NCI-H1105 treated with DMSO at 0.1 percent for 48 hours (cell line): Measurements from ENCODE around the gene CKS1B.

Experiments used
- DNase-seq: peaks from one replicate; lab custom pipeline; 2025; lab: John Stamatoyannopoulos, UW

Gene CKS1B

DNA sequence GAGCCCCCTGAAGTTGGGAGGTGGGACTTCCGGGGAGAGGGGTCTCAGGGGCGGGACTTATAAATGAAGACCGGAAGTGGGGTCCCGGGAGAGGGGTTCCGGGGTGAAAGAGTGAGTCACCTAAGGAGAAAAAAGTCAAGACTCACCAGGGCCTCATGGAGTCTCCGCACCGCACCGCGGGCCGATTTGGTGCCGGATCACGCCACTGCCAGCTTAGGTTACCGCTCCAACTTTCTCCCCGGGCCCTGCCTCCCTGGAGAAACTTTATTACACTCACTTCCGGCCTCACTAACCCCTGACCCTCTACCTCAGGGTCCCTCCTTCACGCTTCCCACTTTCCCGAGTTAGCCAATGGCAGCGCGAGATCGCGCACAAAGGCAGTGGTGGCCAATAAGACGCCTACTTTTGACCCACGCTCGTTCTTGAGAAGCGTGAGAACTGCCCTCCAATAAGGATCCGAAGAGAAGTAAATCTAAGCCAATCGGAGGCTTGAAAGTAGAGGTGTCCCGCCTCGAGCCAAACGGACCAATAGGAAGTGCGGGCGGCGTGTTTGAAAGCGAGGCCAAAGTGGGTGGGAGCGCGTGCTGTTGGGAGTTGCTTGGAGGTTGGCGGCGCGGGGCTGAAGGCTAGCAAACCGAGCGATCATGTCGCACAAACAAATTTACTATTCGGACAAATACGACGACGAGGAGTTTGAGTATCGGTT is at the start of gene CKS1B:
CKS1B (plus strand) TSS at position 580 of the 706 bp plus-strand sequence; CDS start at position 645, 65 bp downstream.
- DNase-seq: peak; percentile 100

- DNase-seq: no peak
Measured at GRCh38 chr1:154925335-154926170, 48.9 kb upstream of the CKS1B start.

GRCh38 chr1:154926201-154926600 is 48.3 kb upstream of the CKS1B start:
- DNase-seq: no peak

DNA sequence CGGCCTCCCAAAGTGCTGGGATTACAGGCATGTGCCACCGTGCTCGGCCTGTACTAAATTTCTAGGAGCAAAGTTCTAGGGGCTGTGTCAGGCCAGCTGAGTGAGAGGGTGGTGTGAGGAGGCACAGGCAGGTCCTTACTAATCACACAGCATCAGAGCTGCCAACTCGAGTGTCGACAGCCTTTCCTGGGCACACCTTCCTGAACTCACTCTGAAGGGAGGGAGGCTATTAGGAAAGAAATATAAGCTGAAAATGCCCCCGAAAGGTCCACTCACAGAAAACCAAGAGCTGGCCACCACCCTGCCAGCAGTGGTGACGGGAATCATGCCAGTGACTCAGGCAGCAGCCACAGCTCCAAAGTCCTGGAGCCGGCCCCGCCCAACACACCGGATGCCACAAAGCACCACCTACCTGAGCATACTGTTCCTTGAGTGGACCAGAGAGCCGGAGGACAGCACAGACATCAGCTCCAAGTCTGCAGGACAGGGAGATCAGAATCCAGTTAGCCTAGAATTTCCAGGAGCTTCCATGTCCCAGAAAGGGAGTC is 42.5 kb upstream of the CKS1B start:
- DNase-seq: no peak

GRCh38 chr1:154934358-154934948 is 40.0 kb upstream of the CKS1B start:
- no peak for DNase-seq

- no peak for DNase-seq
Measured at GRCh38 chr1:154935749-154936554, 38.5 kb upstream of the CKS1B start.

- peak; percentile 91 for DNase-seq
Measured at GRCh38 chr1:154936555-154937084, 37.9 kb upstream of the CKS1B start, which contains the start of gene PMVK. Gene PMVK, minus strand, starts transcription at chr1:154936719. Its CDS starts 34 bp downstream, at chr1:154936685.

DNA sequence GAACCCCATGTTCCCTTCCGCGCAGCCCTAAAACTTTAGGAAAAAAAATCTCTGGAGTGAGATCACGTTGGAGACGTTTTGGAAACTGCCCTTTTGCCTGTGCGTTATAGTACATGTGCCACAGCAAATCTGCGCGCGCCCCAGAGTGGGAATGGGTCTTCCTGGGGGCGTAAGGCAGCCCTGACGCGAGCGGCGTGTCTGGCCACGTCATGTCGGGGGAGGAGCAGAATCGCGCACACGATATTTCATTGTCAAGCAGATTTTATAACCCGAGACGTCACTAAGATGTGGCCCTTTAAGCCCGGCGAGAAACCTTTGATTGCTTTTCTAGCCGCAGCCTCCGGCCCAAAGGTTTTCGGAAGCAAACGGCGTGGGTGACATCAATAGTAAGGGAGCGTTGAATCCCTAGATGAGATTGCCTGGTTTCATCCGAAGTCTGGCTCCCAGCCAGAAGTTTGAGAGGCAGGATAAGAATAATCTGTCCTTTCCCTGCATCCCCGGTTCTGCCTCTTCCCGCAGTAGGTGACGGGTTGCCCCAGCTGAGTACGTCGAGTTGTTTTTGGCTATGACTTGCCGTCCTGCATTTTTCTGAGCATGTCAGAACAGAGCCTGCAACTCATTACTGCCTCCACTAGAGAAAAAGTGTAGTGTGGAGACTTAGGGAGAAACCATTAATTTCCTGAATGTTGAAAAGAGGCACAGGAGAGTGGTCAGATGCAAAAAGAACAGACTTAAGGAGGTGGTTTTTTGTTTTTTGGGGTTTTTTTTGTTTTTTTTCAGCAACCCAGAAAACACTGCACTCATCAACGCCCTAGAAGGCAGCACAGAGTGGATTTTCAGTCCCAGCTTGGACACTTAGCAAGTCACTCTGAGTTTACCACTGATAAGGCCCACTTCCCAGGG is 37.1 kb upstream of the CKS1B start:
- peak; percentile 91 for DNase-seq

DNA sequence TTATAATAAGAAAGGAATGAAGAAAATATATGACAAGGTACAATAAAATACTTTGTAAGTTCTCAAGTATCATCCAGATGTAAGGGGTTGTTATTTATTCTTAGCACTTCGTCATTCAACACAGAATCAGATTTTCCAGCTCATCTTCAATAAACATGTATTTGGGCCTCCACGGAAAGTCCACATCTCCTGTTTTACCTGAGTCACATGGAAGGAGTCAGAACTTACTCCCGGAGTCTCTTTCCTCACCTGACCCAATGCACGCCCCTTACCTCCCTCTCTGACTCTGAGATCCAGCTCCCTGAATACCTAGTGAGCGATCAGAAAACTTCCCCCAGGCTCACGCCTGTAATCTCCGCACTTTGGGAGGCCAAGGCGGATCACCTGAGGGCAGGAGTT is 36.5 kb upstream of the CKS1B start:
- DNase-seq: no peak

DNA sequence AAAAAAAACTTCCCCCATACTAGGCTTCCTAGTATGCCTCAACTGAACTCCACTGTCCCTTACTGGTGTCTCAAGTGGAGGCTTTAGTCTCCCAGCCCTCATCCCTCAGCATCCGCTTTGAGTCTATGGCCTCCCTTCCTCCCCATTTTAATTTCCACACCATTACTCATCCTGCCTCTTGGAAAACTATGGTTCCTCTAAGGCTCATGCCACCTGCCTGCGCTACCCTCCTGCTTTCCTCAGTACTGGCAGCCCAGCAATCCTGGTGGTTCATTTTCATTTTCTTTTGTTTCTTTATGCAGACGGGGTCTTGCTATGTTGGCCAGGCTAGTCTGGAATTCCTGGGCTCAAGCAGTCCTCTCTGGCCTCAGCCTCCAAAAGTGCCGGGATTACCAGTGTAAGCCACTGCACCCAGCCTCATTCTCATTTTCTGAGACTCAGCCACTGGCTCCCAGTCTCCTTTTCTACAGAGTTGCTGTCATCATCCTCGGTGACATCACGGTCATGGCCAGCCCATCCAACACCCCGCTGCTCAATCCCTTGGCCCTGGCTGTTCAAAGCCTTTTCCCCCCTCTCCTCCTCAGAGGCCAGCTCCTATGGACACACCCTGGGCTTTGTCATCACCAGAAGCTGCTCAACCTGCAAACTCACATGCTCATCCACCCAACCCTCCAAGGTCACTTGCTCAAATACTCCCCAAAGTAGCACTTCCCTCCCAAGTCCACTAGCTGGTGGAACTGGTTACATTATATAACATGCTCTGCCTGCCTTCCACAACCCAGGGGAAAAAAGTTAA is 35.7 kb upstream of the CKS1B start:
- no peak for DNase-seq

GRCh38 chr1:154940213-154940560 is 34.3 kb upstream of the CKS1B start:
- no peak for DNase-seq

DNA sequence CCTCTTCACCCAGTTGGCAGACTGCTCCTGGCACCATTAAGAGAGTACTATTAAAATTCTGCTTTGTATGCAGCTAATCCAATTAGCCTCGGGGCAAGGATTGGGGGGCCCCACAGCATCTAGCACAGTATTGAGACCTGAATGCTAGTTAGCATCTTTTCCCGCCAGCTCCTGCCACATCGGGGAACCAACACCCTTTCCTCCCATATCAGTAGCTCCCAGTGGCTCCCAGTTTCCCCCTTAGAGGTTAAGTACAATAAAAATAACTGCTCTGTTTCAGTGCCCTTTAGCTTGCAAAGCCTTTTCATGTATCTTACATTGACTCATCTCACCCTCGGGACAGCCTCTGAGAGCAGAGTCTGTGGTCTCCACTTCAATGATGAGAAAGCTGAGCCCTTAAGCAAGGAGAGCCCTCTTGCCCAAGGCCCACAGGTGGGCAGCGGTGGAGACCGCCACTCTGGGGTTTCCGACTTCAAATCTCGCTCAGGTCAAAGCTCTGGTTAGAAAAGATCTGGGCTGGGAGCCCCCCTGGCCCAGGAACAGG is 33.8 kb upstream of the CKS1B start:
- no peak for DNase-seq

DNA sequence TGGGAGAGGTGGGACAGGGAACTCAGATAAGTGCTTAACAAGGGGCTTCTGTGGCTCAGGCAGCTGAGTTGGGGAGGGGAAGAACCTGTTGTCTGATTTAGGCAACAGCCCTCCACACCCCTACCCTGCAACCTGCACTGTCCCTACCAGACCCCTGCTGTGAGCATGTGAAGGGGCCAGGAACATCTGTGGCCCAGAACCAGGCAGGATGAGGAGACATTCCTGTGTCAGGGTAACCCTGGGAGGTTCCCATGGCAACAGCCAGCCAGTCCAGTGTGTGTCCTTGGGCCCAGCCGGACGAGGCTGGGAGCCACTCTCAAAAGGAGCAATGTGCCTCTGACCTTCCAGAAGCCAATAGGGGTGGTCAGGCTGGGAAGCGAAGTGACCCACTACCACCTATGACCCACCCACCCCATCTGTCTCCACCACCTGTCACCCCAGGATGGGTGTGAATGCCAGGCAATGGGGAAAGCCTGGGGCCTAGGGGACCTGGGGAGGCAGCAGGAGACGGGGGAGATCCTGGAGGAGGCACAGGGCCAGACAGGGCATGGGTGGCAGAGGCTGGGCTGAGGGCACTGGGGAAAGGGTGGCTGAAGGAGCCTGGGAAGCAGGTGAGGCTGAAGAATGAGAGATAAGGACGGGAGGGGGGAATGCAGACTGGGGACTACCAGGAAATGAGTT is 33.0 kb upstream of the CKS1B start:
- no peak for DNase-seq

GRCh38 chr1:154943649-154944400 is 30.7 kb upstream of the CKS1B start:
- DNase-seq: peak; percentile 37

GRCh38 chr1:154944401-154945159 is 29.9 kb upstream of the CKS1B start:
- no peak for DNase-seq

GRCh38 chr1:154945160-154945961 is 29.1 kb upstream of the CKS1B start:
- no peak for DNase-seq
